Uterus (tissue), 2 donors: ENCODE results near the gene CCDC120.

ENCODE experiments used
- CTCF ChIP-seq, 4 experiments: fragments of 200-600 bp in 2 of 4; fragments of 450-650 bp in 2 of 4; sonication (generic) in 2 of 4; IDR thresholded peaks; one replicate each; pipeline ENCODE4 v1.5.1; 2016 to 2019; ENCODE audit warnings: antibody characterized with exemption in 4 of 4, mild to moderate bottlenecking in 2 of 4, moderate library complexity in 1 of 4
- POLR2A ChIP-seq, 2 donors: fragments of 450-650 bp; IDR thresholded peaks; one replicate each; pipeline ENCODE4 v1.6.1; 2016; ENCODE audit warnings: antibody characterized with exemption in 2 of 2, mild to moderate bottlenecking in 1 of 2, moderate library complexity in 1 of 2

GRCh38 chrX:49030283-49030682, 28.5 kb upstream of the CCDC120 start:
- TF ChIP-seq CTCF (IDR thresholded peaks at IDR 0.05), result no peak
- TF ChIP-seq POLR2A (IDR thresholded peaks at IDR 0.05), result no peak
